GM19467 (cell line): Measurements from ENCODE around the gene MAPK8.
"Not testable (repeated sequence)": the region's sequence is repeated elsewhere in the genome, so short reads cannot be mapped to it uniquely, and the experiment has no call there.

Experiments
- ATAC-seq: cut with Tn5 transposase; IDR thresholded peaks from one replicate; pipeline ENCODE4 v1.9.1; 2021; ENCODE audit warnings: mild to moderate bottlenecking, moderate library complexity; ENCODE audit not compliant: unreplicated experiment

MAPK8 gene

GRCh38 chr10:48306265-48306869 is at the start of gene MAPK8:
MAPK8 (plus strand) TSS chr10:48306677; CDS start chr10:48401661, 94,984 bp downstream.
- ATAC-seq = peak; percentile 86

DNA sequence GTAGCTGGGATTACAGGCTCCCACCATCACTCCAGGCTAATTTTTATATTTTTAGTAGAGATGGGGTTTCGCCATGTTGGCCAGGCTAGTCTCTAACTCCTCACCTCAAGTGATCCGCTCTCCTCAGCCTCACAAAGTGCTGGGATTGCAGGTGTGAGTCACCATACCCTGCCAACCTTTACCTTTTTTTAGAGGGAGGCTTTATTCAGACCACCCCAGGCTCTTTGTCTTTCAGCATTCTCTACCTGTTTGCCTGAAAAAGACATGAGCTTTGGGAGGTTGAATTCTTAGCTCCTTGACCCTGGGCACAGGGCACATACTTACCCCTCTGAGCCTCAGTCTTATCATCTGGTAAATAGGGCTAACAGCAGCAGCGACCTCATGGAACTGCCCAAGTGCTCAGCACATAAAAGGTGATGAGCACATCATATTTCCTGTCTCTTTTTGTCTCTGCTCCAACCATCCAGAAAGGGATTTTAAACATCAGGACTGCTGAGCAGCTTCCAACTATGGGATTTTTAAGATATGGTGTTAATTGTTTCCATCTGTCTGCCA is 49.0 kb upstream of the MAPK8 start:
- ATAC-seq = no peak

GRCh38 chr10:48258105-48258504 is 48.4 kb upstream of the MAPK8 start:
- ATAC-seq = no peak

DNA sequence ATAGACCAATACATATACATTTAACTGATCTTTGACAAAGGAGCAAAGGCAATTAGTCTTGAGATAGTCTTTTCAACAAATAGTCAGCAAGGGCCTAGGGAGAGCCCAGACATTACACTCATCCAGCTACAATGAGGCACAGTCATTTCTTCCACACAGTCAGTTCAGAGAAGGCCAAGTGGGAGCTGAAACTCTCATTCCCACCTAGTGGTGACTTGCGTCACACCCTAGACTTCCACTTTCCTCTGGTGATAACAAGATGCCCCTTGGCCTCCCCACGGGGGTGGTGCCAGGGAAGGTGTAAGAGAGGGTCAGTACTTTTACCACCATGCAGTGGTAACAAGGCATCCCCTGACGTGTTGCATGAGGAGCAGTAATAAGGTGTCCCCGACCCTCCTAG is 39.9 kb upstream of the MAPK8 start:
- ATAC-seq = no peak

GRCh38 chr10:48271047-48271730 is 35.3 kb upstream of the MAPK8 start:
- ATAC-seq = no peak

DNA sequence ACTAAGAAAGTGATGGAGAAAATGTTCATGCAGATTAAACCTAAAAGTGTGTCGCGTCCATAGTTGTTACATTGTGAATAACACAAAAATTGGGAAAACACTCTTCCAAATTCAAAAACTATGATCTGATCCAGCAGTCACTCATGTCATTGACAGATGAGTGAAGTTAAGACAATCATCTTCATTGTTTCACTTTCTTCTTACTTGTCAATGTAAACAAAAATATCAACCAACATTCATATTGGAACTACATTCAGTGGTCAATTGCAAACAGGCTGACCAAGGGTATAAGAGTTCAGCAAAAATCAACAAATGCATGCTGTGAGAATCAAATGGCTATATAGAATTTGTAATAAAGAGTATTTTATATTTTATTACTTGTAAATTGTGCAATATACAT is 33.8 kb upstream of the MAPK8 start:
- no peak for ATAC-seq

DNA sequence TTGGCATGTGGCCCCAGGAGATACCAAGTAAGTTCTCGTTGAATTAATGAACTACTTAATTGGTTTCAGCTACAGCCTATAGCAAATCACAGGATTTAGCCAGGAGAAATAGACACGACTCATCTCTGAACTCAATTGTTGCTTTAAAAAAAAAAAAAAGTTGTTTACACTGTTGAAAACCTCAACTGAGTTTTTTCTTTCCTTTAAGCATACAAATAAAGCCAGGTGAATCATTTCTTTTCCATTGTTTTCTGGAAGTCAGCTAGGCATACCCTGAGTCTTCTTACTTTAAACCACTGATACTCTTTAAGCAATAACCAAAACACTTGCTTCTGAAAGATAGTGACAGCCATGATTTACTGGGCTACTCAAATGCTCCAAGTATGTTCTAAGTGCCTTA is 32.7 kb upstream of the MAPK8 start:
- no peak for ATAC-seq

DNA sequence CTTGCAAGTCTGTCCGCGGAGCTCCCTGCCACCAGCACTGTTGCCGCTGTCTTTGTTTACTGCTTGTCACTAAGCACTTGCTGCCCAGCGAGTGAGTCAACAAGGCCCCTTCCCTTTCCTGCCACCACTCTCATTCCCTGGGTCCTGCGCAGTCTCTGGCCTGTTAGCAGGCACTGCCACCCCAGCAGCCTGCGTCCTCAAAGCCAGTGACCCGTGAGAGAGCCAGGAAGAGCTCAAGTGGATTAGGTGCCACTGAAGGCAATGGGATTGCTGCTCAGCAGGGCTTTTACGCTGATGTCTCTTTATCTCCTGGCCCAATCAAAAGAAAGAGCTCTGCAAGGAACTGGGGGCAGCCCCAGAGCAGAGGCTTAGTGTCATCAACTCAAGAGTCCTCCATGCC is 31.8 kb upstream of the MAPK8 start, which contains the start of gene FRMPD2:
Gene FRMPD2 (minus strand): TSS at position 61 of the 400 bp plus-strand sequence. CDS start 129 bp downstream, outside the sequence.
- ATAC-seq = no peak

- no peak for ATAC-seq
Measured at GRCh38 chr10:48277093-48277492, 29.4 kb upstream of the MAPK8 start.

- peak; percentile 70 for ATAC-seq
Measured at GRCh38 chr10:48279081-48279751, 27.3 kb upstream of the MAPK8 start.

GRCh38 chr10:48281697-48282096 is 24.8 kb upstream of the MAPK8 start:
- ATAC-seq = not testable (repeated sequence)

DNA sequence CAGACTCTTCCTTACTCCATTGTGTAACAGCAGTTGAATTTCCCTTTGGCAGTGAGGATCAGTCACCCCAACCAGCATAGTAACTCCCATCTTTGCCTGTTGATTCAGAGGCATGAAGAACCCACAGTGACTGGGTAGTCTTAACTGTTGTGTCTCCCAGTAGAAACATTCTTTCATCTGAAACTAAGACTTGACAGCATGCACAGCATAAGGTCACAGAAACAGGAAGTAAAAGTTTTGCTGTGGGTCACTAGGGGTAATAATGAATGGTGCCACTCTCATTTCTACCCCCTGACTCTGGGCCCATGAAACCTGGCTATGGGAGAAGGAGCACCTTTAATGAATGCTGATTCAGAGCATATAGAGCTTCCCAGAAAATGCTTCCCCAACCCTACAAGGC is 23.6 kb upstream of the MAPK8 start:
- ATAC-seq = peak; percentile 70

DNA sequence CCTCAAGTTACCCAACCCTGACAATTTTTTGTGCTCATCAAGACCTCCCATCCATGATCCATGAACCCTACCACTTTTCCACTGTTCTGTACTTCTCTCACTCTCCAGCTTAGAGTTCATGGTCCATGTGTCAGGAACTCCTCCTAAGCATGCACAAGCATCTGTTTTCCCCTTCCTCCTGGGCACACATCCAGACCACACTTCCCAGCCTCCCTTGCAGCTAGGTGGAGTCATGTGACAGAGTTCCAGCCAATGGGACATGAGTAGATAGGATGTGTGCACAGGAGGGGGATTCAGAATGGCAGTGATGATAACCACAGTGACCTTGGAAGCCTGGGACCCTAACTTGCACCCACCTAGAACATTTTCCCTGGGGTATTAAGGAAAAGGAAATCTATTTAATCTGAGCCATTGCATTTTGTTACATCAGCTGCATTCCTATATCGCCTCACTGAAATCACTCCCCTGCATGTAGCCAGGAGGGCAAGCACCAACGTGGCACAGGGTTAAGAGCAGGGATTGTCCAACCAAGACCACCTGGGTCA is 22.4 kb upstream of the MAPK8 start:
- ATAC-seq = no peak

DNA sequence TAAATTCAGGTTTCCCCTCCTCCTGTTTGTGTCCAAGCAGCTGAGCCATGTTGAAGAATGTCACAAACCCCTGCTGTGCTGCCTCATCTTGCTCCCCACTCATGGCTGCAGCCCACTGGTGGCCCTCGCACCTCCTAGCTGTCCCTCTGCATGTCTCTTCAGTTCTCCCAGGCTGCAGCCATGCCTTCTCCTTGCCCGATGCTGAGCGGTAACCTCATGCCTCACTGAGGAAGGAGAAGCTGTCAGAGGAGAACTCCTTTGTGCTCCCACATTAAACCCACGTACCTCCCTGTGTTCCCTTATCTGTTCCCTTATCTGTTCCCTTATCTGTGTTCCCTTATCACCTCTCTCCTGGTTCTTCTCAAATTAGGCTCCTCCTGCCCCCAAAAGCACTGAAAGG is 21.7 kb upstream of the MAPK8 start:
- ATAC-seq = no peak

GRCh38 chr10:48285710-48286109 is 20.8 kb upstream of the MAPK8 start:
- ATAC-seq = no peak

DNA sequence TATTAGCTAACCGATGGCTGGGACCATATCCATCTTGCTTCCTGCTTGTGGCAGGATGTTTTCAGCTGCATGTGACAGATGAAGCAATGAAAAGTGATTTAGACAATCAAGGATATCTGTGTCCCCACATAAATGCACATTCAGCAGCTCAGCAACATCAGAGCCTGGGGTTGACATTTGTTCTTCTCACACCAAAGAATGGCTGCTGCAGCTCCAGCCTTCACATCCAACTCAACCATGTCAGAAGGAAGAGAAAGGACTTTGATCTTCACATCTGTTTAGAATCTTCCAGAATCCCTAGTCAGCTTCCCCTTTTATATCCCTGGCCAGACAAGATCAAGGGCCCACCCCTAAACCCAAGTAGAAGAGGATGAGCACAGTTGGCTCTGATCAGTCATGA is 20.1 kb upstream of the MAPK8 start:
- no peak for ATAC-seq

DNA sequence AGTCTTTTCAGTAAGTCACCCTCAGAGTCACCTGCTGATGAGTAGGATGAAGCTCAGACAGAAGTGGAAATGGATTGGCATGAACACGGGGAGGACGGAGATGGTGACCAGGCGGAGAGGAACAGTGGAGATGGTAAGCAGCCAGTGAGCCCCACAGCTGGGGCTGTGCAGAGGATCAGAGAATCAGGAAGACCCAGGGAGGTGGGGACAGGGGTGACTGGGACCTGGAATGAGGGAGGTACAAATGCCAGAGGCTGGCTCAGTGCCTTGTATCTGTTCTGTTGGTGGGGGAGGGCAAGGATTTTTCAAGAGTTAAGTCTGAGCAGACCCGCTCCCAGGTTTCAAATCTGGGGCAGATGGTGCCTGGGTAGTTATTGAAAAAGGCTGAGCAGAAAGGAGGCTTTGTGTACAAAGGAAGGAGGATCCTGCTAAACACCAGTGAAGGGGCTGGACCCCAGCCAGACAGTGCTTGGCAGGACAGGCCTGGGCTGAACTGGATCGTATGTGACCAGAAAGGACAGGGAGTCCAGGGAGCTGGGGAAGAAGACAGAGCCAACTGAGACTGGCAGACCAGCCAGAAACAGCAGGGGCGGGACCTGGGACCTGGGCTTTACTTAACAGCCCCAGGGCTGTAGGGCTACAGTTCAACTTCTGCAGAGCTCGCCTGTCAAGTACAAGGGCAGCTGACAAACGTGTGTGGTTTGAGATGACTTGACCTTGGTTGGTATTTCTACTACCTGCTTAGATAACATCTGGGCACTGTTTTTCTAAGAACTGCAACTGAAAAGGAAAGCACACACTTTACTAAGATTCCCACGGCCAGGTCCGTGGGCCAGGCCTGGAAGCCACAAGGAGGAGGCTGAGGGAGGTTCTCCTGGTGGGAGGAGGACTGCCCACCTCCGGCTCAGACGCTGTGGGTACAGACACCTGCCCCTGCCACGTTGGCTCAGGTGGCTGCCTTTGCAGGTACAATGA is 18.8 kb upstream of the MAPK8 start:
- no peak for ATAC-seq

DNA sequence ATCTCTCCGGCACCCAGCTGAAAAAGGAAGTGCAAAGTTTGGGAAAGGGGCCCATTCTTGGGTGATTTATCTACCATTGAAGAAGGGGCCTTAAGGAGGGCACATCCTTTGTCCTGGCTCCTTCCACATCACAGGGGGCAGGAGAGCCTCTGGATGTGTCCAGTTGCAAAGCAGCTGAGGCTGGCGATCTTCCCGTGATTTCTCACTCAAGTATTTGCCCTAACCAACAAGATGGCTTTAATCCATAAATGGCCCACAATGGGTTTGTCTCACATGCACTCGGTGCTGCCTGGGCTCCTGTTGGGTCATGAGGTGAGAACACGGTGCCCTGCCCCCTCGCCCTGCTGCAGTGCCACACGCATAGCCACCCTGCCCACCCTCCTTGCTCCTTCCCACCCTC is 17.8 kb upstream of the MAPK8 start:
- no peak for ATAC-seq

DNA sequence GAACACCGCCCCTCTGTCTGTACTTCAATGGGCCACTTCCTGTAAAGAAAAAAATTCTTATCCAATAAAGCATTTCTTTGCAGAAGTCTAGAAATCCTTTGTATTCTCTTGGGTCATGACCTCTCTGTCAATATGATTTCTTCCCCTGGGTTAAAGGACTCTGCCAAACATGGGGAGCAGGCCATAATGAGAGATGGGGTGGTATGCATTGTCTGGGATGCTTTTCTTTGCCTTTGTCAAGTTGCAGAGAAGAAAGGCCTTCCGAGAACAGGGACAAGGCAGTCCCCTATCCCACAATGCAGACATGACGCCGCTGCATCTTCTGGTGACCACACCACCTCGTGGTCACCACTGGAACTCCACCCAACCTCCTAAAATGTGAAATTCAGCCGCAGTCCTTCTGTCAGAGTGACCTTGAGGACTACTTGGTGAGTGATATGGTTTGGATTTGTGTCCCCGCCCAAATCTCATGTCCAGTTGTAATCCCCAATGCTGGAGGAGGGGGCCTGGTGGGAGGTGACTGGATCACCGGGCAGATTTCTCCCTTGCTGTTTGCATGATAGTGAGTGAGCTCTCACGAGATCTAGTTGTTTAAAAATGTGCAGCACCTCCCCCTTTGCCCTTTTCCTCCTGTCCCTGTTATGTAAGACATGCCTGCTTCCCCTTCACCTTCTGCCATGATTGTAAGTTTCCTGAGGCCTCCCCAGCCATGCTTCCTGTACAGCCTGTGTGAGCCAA is 16.8 kb upstream of the MAPK8 start:
- ATAC-seq = peak; percentile 48

DNA sequence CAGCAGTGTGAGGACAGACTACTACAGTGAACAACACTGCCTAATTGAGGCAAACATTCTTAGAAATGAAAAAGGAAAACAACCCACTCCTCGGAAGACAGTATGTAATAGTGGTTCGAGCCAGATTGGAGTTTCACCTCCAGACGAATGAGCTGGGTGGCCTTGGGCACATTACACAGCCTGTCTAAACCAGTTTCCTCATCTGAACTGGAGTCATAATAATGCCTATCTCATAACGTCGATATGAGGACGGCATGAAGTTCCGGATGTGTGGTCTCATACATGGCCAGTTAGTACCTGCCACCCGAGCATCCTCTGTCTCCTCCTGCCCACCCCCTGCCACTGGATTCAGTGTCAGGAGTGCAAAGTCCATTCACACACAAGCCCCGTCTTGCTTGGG is 16.2 kb upstream of the MAPK8 start:
- ATAC-seq = no peak
